IMR-90 (cell line): ENCODE data around the gene DCUN1D4. TPM values are rescaled to one million over a fixed set of nuclear protein-coding genes. Genes with fewer than 3 reads are reported as not detected.
A peak's percentile ranks its signal among the peaks of the same experiment; 100 is the strongest.

ENCODE experiments used
- ATAC-seq: fragments of 200-7000 bp; cut with Tn5 transposase; 2 replicates; pipeline ENCODE4 v1.9.1; 2020; ENCODE audit warnings: low read depth, mild to moderate bottlenecking, moderate library complexity
- BruUV-seq: library from RNA; stranded (reverse); fragments of 400-500 nt; replicated peaks from 2 replicates; lab custom pipeline; 2021; lab: Mats Ljungman, UMichigan
- CTCF ChIA-PET: fragments of 300-600 bp; formaldehyde crosslinking; extraction: SDS; loops from one replicate; lab custom pipeline; 2021; ENCODE audit warnings: antibody characterized with exemption; lab: Yijun Ruan, JAX
- POLR2A ChIA-PET: fragments of 300-600 bp; sonication (Branson Sonifier 250); formaldehyde crosslinking; loops from one replicate; lab custom pipeline; 2022; ENCODE audit warnings: antibody characterized with exemption; ENCODE audit not compliant: unreplicated experiment; lab: Charles Lee
- DNase-seq: peaks from one replicate; pipeline ENCODE4 v3.0.0; 2013
- H2AFZ ChIP-seq: replicated peaks from 2 replicates; pipeline ENCODE3; 2013; ENCODE audit warnings: low read length, mild to moderate bottlenecking; ENCODE audit not compliant: poor library complexity
- H2AK5ac ChIP-seq: 2 replicates; pipeline ENCODE4 v1.6.1; 2013; ENCODE audit warnings: low read depth, low read length, inconsistent platforms
- H2AK9ac ChIP-seq: replicated peaks from 2 replicates; pipeline ENCODE3; 2013; ENCODE audit warnings: mild to moderate bottlenecking, low read depth, low read length, moderate library complexity; ENCODE audit not compliant: poor library complexity
- H2BK120ac ChIP-seq: 2 replicates; pipeline ENCODE4 v1.6.1; 2013; ENCODE audit warnings: low read depth, low read length, inconsistent platforms
- H2BK15ac ChIP-seq: 3 replicates; pipeline ENCODE4 v1.6.1; 2013; ENCODE audit warnings: low read depth, low read length, inconsistent platforms
- H2BK20ac ChIP-seq: 2 replicates; pipeline ENCODE4 v1.6.1; 2013; ENCODE audit warnings: low read depth, mild to moderate bottlenecking, inconsistent platforms, low read length, moderate library complexity
- H2BK5ac ChIP-seq: 2 replicates; pipeline ENCODE4 v1.6.1; 2013; ENCODE audit warnings: mild to moderate bottlenecking, low read depth, low read length, inconsistent platforms; ENCODE audit not compliant: poor library complexity, severe bottlenecking
- H3K14ac ChIP-seq: replicated peaks from 2 replicates; pipeline ENCODE4 v1.6.1; 2013; ENCODE audit warnings: low read depth, low read length, inconsistent platforms
- H3K18ac ChIP-seq: 2 replicates; pipeline ENCODE4 v1.6.1; 2013; ENCODE audit warnings: low read depth, low read length, control low read depth
- H3K23ac ChIP-seq: 2 replicates; pipeline ENCODE4 v1.6.1; 2013; ENCODE audit warnings: low read depth, low read length, inconsistent platforms
- H3K27ac ChIP-seq: 2 replicates; pipeline ENCODE4 v1.5.1; 2013; ENCODE audit warnings: mild to moderate bottlenecking, control low read depth, low read length; ENCODE audit not compliant: insufficient read depth
- H3K27me3 ChIP-seq: 2 replicates; pipeline ENCODE4 v1.6.1; 2013; ENCODE audit warnings: low read length; ENCODE audit not compliant: control insufficient read depth, insufficient read depth
- H3K36me3 ChIP-seq: 2 replicates; pipeline ENCODE4 v1.6.1; 2013; ENCODE audit warnings: low read length, mixed read lengths; ENCODE audit not compliant: control insufficient read depth, insufficient read depth
- H3K4ac ChIP-seq: 2 replicates; pipeline ENCODE4 v1.6.1; 2013; ENCODE audit warnings: low read depth, low read length, inconsistent platforms
- H3K4me1 ChIP-seq: 2 replicates; pipeline ENCODE4 v1.6.1; 2013; ENCODE audit warnings: low read length, mixed read lengths; ENCODE audit not compliant: control insufficient read depth, insufficient read depth
- H3K4me2 ChIP-seq: 2 replicates; pipeline ENCODE4 v1.6.1; 2013; ENCODE audit warnings: low read depth, mild to moderate bottlenecking, control low read depth, low read length, moderate library complexity
- H3K4me3 ChIP-seq: 2 replicates; pipeline ENCODE4 v1.5.1; 2013; ENCODE audit warnings: low read depth, mild to moderate bottlenecking, control low read depth, low read length, moderate library complexity; ENCODE audit not compliant: insufficient read depth
- H3K56ac ChIP-seq: 2 replicates; pipeline ENCODE4 v1.6.1; 2013; ENCODE audit warnings: low read length, inconsistent platforms; ENCODE audit not compliant: insufficient read depth; ENCODE audit errors: extremely low read depth
- H3K79me1 ChIP-seq, 2 experiments: 2 replicates each; pipeline ENCODE4 v1.6.1; 2013; ENCODE audit warnings: low read length in 2 of 2, inconsistent platforms in 1 of 2, low read depth in 1 of 2
- H3K9ac ChIP-seq: 2 replicates; pipeline ENCODE4 v1.6.1; 2013; ENCODE audit warnings: low read depth, low read length, control low read depth
- H3K9me1 ChIP-seq: 2 replicates; pipeline ENCODE4 v1.6.1; 2013; ENCODE audit warnings: low read length, inconsistent platforms; ENCODE audit not compliant: insufficient read depth
- H3K9me3 ChIP-seq: 2 replicates; pipeline ENCODE4 v1.6.1; 2013; ENCODE audit warnings: low read length; ENCODE audit not compliant: control insufficient read depth, insufficient read depth
- H4K20me1 ChIP-seq: 2 replicates; pipeline ENCODE4 v1.6.1; 2013; ENCODE audit warnings: low read length, inconsistent platforms; ENCODE audit not compliant: insufficient read depth
- H4K5ac ChIP-seq: 2 replicates; pipeline ENCODE4 v1.6.1; 2013; ENCODE audit warnings: mild to moderate bottlenecking, low read depth, low read length, control low read depth
- H4K8ac ChIP-seq, 2 experiments: 2 replicates each; pipeline ENCODE4 v1.6.1; 2013; ENCODE audit warnings: low read depth in 2 of 2, low read length in 2 of 2, control low read depth in 1 of 2, inconsistent platforms in 1 of 2
- H4K91ac ChIP-seq: 2 replicates; pipeline ENCODE4 v1.6.1; 2013; ENCODE audit warnings: low read depth, low read length, inconsistent platforms; ENCODE audit not compliant: insufficient read depth
- BHLHE40 ChIP-seq: fragments of 150-350 bp; IDR thresholded peaks from 2 replicates; pipeline ENCODE4 v1.6.1; 2016; ENCODE audit warnings: mild to moderate bottlenecking, low read depth, low read length
- CEBPB ChIP-seq: IDR thresholded peaks from 2 replicates; pipeline ENCODE4 v1.6.1; 2012; ENCODE audit warnings: low read depth, low read length, improper control_type of control experiment
- CHD1 ChIP-seq: IDR thresholded peaks from 2 replicates; pipeline ENCODE4 v1.6.1; 2012; ENCODE audit warnings: low read depth, low read length, improper control_type of control experiment
- FOS ChIP-seq: fragments of 150-350 bp; IDR thresholded peaks from 2 replicates; pipeline ENCODE4 v1.6.1; 2016; ENCODE audit warnings: low read depth, low read length
- MAFK ChIP-seq: IDR thresholded peaks from 2 replicates; pipeline ENCODE4 v1.6.1; 2012; ENCODE audit warnings: low read depth, low read length, improper control_type of control experiment
- MAZ ChIP-seq: IDR thresholded peaks from 2 replicates; pipeline ENCODE4 v1.6.1; 2012; ENCODE audit warnings: low read depth, mild to moderate bottlenecking, low read length, improper control_type of control experiment, moderate library complexity, borderline replicate concordance
- MXI1 ChIP-seq: IDR thresholded peaks from 2 replicates; pipeline ENCODE4 v1.6.1; 2012; ENCODE audit warnings: low read depth, mild to moderate bottlenecking, low read length, moderate library complexity, borderline replicate concordance
- NFE2L2 ChIP-seq: fragments of 150-350 bp; IDR thresholded peaks from 2 replicates; pipeline ENCODE4 v1.6.1; 2016; ENCODE audit warnings: low read depth, mild to moderate bottlenecking, low read length
- POLR2A ChIP-seq: IDR thresholded peaks from 2 replicates; pipeline ENCODE4 v1.6.1; 2012; ENCODE audit warnings: mild to moderate bottlenecking, low read depth, low read length
- RAD21 ChIP-seq: IDR thresholded peaks from 2 replicates; pipeline ENCODE4 v1.6.1; 2012; ENCODE audit warnings: low read length, improper control_type of control experiment
- RCOR1 ChIP-seq: IDR thresholded peaks from 2 replicates; pipeline ENCODE4 v1.6.1; 2012; ENCODE audit warnings: mild to moderate bottlenecking, low read length, improper control_type of control experiment; ENCODE audit not compliant: insufficient replicate concordance
- RFX5 ChIP-seq: IDR thresholded peaks from 2 replicates; pipeline ENCODE4 v1.8.0; 2012; ENCODE audit warnings: low read depth, mild to moderate bottlenecking, low read length, moderate library complexity
- SMC3 ChIP-seq: fragments of 150-350 bp; IDR thresholded peaks from 2 replicates; pipeline ENCODE4 v1.6.1; 2016; ENCODE audit warnings: low read depth, mild to moderate bottlenecking, antibody characterized with exemption, low read length, moderate library complexity
- USF2 ChIP-seq: fragments of 150-350 bp; IDR thresholded peaks from 2 replicates; pipeline ENCODE4 v1.6.1; 2017; ENCODE audit warnings: mild to moderate bottlenecking, antibody characterized with exemption, low read length, low read depth
- WGBS, 2 experiments: methylation state at CpG; one replicate each; pipeline versions ENCODE4 v1.1.5 to v1.1.7; 2013; ENCODE audit warnings: missing lambda C conversion rate in 2 of 2; ENCODE audit not compliant: insufficient read length in 1 of 2; ENCODE audit errors: extremely low coverage in 2 of 2; 5-methylcytosine and 5-hydroxymethylcytosine counted together
- dilution Hi-C: fragments of 300-500 bp; cut with HindIII; formaldehyde crosslinking; loops from one replicate; pipeline ENCODE4 v1.14.3; 2018; ENCODE audit warnings: low sequenced_read_pairs; ENCODE audit not compliant: unreplicated experiment
- in situ Hi-C: fragments of 300-500 bp; cut with MboI; formaldehyde crosslinking; loops from 3 replicates; pipeline ENCODE4 v1.14.3; 2019; ENCODE audit warnings: low sequenced_read_pairs, inconsistent platforms, mixed read lengths
- intact Hi-C: fragments of 100-400 bp; cut with micrococcal nuclease; formaldehyde crosslinking; loops from 2 replicates; pipeline ENCODE4 v1.10.0; 2022
- polyA plus RNA-seq, 3 experiments: library from polyadenylated mRNA; depleted of rRNA; stranded (reverse); fragments of >200 nt; gene quantifications; 2 replicates each; pipeline ENCODE4 v1.2.3, GENCODE V29; 2012; ENCODE audit warnings: low replicate concordance in 1 of 3
- total RNA-seq: library from RNA; depleted of rRNA; stranded (reverse); fragments of >200 nt; gene quantifications from 2 replicates; pipeline ENCODE4 v1.2.3, GENCODE V29; 2012
- TF ChIP-seq, protein P1 (sequence below): conservative IDR thresholded peaks from 2 replicates; pipeline ENCODE4 v1.5.1; 2012; ENCODE audit warnings: mild to moderate bottlenecking, low read depth, low read length, improper control_type of control experiment
- TF ChIP-seq, protein P2 (sequence below): fragments of 150-350 bp; IDR thresholded peaks from 2 replicates; pipeline ENCODE4 v1.6.1; 2016; ENCODE audit warnings: low read depth, mild to moderate bottlenecking, low read length, moderate library complexity, borderline replicate concordance

The DCUN1D4 gene
- total and polyA plus RNA-seq, 2 of the 4 experiments (the other 2 are of a cell fraction), result 31.0 to 44.3 TPM

DNA sequence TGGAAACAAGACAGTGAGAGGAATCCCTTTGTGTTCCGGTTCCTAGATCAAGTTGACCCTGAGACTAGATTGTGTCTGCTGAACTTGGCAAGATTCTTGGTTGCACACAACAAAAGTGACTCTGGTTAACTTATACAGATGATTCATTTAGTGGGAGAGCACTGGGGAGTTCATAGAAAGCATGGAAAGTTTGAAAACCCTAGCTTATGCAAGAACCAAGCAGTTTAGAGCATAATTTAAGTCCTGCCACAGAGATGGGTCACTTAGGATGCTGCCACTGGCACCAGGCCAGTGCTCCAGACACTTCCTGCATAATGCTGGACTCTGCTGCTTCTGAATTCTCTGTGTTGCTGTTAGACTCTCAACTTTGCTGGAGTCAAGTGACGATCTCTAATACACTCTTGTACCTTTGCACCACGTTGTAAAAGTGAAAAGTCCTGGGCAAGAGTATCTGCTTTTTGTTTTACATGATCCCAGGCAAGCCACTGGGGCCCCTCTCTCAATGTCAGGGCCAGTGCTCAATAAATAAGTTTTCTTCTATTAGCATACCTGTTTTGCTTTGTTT is 12.7 kb upstream of the DCUN1D4 start:
- CTCF ChIA-PET, result no interaction called here
- Histone ChIP-seq H3K56ac (no peak overlapping the region), H3K23ac (no peak overlapping the region), H3K4me2 (no peak overlapping the region), H3K9me3 (no peaks in the 10 kb centered on the region), H3K18ac (no peak overlapping the region), H2BK20ac (no peak overlapping the region), H2BK5ac (no peak overlapping the region), H3K36me3 (no peaks in the 10 kb centered on the region), H3K9ac (no peak overlapping the region), H3K4me3 (no peak overlapping the region), H4K5ac (no peak overlapping the region), H4K20me1 (no peaks in the 10 kb centered on the region; the same call in 1 of the 2 replicates), H3K27ac (no peak overlapping the region), H2AFZ (no peak overlapping the region), H4K8ac (no peak overlapping the region), H3K27me3 (no peaks in the 10 kb centered on the region; the same call in none of the 2 replicates), H3K4ac (no peak overlapping the region), H2AK5ac (no peak overlapping the region), H4K91ac (no peak overlapping the region), H2BK120ac (no peak overlapping the region), H2BK15ac (no peak overlapping the region), H3K4me1 (no peaks in the 10 kb centered on the region; the same call in 1 of the 2 replicates), H3K14ac (no peak overlapping the region), H3K79me1 (no peaks in the 10 kb centered on the region), H2AK9ac (peak overlapping the region; percentile 67), H3K9me1 (no peaks in the 10 kb centered on the region)
- DNase-seq (peak; percentile 6), ATAC-seq (peak; percentile 15; the same call in 1 of the 2 replicates)
- no CpG with 5 or more reads among the region's 3 CpGs for WGBS, 2 experiments
- dilution Hi-C loops (no loop called here), intact Hi-C loops (no loop called here), in situ Hi-C loops (no loop called here)
- TF ChIP-seq CHD1 (no peak), FOS (no peak), MAZ (no peak), MAFK (no peak), MXI1 (no peak), RFX5 (no peak), SMC3 (no peak), RAD21 (no peak), CEBPB (no peak), NFE2L2 (no peak), BHLHE40 (no peak), POLR2A (no peak), USF2 (no peak), RCOR1 (no peak)
- TF ChIP-seq, protein P1, sequence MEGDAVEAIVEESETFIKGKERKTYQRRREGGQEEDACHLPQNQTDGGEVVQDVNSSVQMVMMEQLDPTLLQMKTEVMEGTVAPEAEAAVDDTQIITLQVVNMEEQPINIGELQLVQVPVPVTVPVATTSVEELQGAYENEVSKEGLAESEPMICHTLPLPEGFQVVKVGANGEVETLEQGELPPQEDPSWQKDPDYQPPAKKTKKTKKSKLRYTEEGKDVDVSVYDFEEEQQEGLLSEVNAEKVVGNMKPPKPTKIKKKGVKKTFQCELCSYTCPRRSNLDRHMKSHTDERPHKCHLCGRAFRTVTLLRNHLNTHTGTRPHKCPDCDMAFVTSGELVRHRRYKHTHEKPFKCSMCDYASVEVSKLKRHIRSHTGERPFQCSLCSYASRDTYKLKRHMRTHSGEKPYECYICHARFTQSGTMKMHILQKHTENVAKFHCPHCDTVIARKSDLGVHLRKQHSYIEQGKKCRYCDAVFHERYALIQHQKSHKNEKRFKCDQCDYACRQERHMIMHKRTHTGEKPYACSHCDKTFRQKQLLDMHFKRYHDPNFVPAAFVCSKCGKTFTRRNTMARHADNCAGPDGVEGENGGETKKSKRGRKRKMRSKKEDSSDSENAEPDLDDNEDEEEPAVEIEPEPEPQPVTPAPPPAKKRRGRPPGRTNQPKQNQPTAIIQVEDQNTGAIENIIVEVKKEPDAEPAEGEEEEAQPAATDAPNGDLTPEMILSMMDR, result no peak
- TF ChIP-seq, protein P2, sequence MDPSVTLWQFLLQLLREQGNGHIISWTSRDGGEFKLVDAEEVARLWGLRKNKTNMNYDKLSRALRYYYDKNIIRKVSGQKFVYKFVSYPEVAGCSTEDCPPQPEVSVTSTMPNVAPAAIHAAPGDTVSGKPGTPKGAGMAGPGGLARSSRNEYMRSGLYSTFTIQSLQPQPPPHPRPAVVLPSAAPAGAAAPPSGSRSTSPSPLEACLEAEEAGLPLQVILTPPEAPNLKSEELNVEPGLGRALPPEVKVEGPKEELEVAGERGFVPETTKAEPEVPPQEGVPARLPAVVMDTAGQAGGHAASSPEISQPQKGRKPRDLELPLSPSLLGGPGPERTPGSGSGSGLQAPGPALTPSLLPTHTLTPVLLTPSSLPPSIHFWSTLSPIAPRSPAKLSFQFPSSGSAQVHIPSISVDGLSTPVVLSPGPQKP, result no peak
- no TSS peak for BruUV-seq
- POLR2A ChIA-PET, result no interaction called here
